Neural progenitor cell (in vitro differentiated cells): ENCODE measurements around the gene SPOCK1. TPM values are rescaled to one million over a fixed set of nuclear protein-coding genes. Genes with fewer than 3 reads are reported as not detected.
A peak's percentile ranks its signal among the peaks of the same experiment; 100 is the strongest.

Source experiments
- DNase-seq: peaks from one replicate; pipeline ENCODE4 v3.0.0-alpha.2; 2016; ENCODE audit warnings: low spot score
- H2AFZ ChIP-seq: fragments of 200-600 bp; sonication (generic); replicated peaks from 2 replicates; pipeline ENCODE4 v1.6.1; 2016; ENCODE audit warnings: antibody characterized with exemption
- H3F3A ChIP-seq: fragments of 200-600 bp; sonication (generic); 2 replicates; pipeline ENCODE4 v1.6.1; 2016; ENCODE audit warnings: antibody characterized with exemption, low read depth
- H3K27ac ChIP-seq: fragments of 200-600 bp; sonication (generic); 2 replicates; pipeline ENCODE4 v1.5.1; 2016; ENCODE audit warnings: mild to moderate bottlenecking
- H3K27me3 ChIP-seq: fragments of 200-600 bp; sonication (generic); 2 replicates; pipeline ENCODE4 v1.6.1; 2016; ENCODE audit warnings: mild to moderate bottlenecking, moderate library complexity
- H3K36me3 ChIP-seq: fragments of 200-600 bp; sonication (generic); 2 replicates; pipeline ENCODE4 v1.5.1; 2016
- H3K4me1 ChIP-seq: fragments of 200-600 bp; sonication (generic); 2 replicates; pipeline ENCODE4 v1.6.1; 2016; ENCODE audit warnings: mixed run types
- H3K4me2 ChIP-seq: fragments of 200-600 bp; sonication (generic); 2 replicates; pipeline ENCODE4 v1.6.1; 2016
- H3K4me3 ChIP-seq: fragments of 200-600 bp; sonication (generic); 2 replicates; pipeline ENCODE4 v1.5.1; 2016
- H3K79me2 ChIP-seq: fragments of 200-600 bp; sonication (generic); 2 replicates; pipeline ENCODE4 v1.6.1; 2016; ENCODE audit warnings: low read depth
- H3K9ac ChIP-seq: fragments of 200-600 bp; sonication (generic); 2 replicates; pipeline ENCODE4 v1.6.1; 2016
- H3K9me3 ChIP-seq: fragments of 200-600 bp; sonication (generic); 2 replicates; pipeline ENCODE4 v1.5.1; 2016; ENCODE audit warnings: low read depth
- H4K20me1 ChIP-seq: fragments of 200-600 bp; sonication (generic); 2 replicates; pipeline ENCODE4 v1.6.1; 2016; ENCODE audit warnings: low read depth
- H3K27ac Mint-ChIP-seq: 3 replicates; pipeline ENCODE4 v1.8.0; 2021; ENCODE audit warnings: mixed read lengths
- H3K27me3 Mint-ChIP-seq: 2 replicates; pipeline ENCODE4 v1.8.0; 2022; ENCODE audit warnings: low read depth, mild to moderate bottlenecking, inconsistent platforms, moderate library complexity, mixed read lengths; ENCODE audit not compliant: insufficient read depth
- H3K36me3 Mint-ChIP-seq: 3 replicates; pipeline ENCODE4 v1.8.0; 2021; ENCODE audit warnings: mixed read lengths
- H3K4me1 Mint-ChIP-seq: 3 replicates; pipeline ENCODE4 v1.8.0; 2021; ENCODE audit warnings: mixed read lengths
- H3K4me3 Mint-ChIP-seq: 3 replicates; pipeline ENCODE4 v1.8.0; 2021; ENCODE audit warnings: mild to moderate bottlenecking, moderate library complexity, mixed read lengths
- H3K9me3 Mint-ChIP-seq: 3 replicates; pipeline ENCODE4 v1.8.0; 2020; ENCODE audit warnings: mixed read lengths
- EZH2 ChIP-seq: fragments of 200-600 bp; sonication (generic); IDR thresholded peaks from 2 replicates; pipeline ENCODE4 v1.6.1; 2017; ENCODE audit warnings: antibody characterized with exemption, mild to moderate bottlenecking, moderate library complexity
- EZH2phosphoT487 ChIP-seq: fragments of 200-600 bp; sonication (generic); IDR thresholded peaks from 2 replicates; pipeline ENCODE4 v1.6.1; 2017; ENCODE audit warnings: antibody characterized with exemption
- total RNA-seq: library from RNA; depleted of rRNA; stranded (reverse); fragments of >200 nt; gene quantifications from 2 replicates; pipeline ENCODE4 v1.2.3, GENCODE V29; 2015; ENCODE audit warnings: low replicate concordance
- TF ChIP-seq, protein P1 (sequence below): fragments of 200-600 bp; sonication (generic); IDR thresholded peaks from 2 replicates; pipeline ENCODE4 v1.5.1; 2017; ENCODE audit warnings: antibody characterized with exemption, mild to moderate bottlenecking

Gene SPOCK1
- total RNA-seq, 1 donor from 2014 or later = 6.9 TPM

- H3K27ac Mint-ChIP-seq = peak overlapping the region; percentile 67
- Histone ChIP-seq H3F3A (peaks cover 13% of the 10 kb centered on the region), H3K79me2 (no peaks in the 10 kb centered on the region), H3K9ac (no peak overlapping the region), H3K27me3 (no peaks in the 10 kb centered on the region), H3K4me1 (peaks cover 21% of the 10 kb centered on the region), H4K20me1 (no peaks in the 10 kb centered on the region), H3K9me3 (no peaks in the 10 kb centered on the region), H2AFZ (no peak overlapping the region), H3K36me3 (no peaks in the 10 kb centered on the region), H3K4me2 (peak overlapping the region; percentile 54), H3K27ac (peak overlapping the region; percentile 67), H3K4me3 (no peak overlapping the region)
- TF ChIP-seq EZH2 = no peak
- TF ChIP-seq, protein P1, sequence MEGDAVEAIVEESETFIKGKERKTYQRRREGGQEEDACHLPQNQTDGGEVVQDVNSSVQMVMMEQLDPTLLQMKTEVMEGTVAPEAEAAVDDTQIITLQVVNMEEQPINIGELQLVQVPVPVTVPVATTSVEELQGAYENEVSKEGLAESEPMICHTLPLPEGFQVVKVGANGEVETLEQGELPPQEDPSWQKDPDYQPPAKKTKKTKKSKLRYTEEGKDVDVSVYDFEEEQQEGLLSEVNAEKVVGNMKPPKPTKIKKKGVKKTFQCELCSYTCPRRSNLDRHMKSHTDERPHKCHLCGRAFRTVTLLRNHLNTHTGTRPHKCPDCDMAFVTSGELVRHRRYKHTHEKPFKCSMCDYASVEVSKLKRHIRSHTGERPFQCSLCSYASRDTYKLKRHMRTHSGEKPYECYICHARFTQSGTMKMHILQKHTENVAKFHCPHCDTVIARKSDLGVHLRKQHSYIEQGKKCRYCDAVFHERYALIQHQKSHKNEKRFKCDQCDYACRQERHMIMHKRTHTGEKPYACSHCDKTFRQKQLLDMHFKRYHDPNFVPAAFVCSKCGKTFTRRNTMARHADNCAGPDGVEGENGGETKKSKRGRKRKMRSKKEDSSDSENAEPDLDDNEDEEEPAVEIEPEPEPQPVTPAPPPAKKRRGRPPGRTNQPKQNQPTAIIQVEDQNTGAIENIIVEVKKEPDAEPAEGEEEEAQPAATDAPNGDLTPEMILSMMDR = no peak
- peaks cover 5% of the 10 kb centered on the region for H3K27me3 Mint-ChIP-seq
- peak; percentile 51 for DNase-seq
- H3K4me3 Mint-ChIP-seq = no peak overlapping the region
- H3K36me3 Mint-ChIP-seq = no peaks in the 10 kb centered on the region
- no peaks in the 10 kb centered on the region for H3K9me3 Mint-ChIP-seq
- H3K4me1 Mint-ChIP-seq = peaks cover 44% of the 10 kb centered on the region
Observed at GRCh38 chr5:137091472-137091871, 407.7 kb downstream of the SPOCK1 start.

- Histone ChIP-seq H3F3A (peaks cover 13% of the 10 kb centered on the region), H3K9ac (no peak overlapping the region), H3K4me2 (peak overlapping the region; percentile 54), H3K9me3 (no peaks in the 10 kb centered on the region), H2AFZ (peak overlapping the region; percentile 42), H3K27me3 (no peaks in the 10 kb centered on the region), H3K4me1 (peaks cover 25% of the 10 kb centered on the region), H4K20me1 (no peaks in the 10 kb centered on the region), H3K4me3 (no peak overlapping the region), H3K27ac (peak overlapping the region; percentile 67), H3K79me2 (no peaks in the 10 kb centered on the region), H3K36me3 (no peaks in the 10 kb centered on the region)
- Mint-ChIP-seq H3K36me3 (no peaks in the 10 kb centered on the region), H3K4me3 (no peak overlapping the region), H3K27ac (peak overlapping the region; percentile 79), H3K4me1 (peaks cover 49% of the 10 kb centered on the region), H3K27me3 (peaks cover 10% of the 10 kb centered on the region), H3K9me3 (no peaks in the 10 kb centered on the region)
- no peak for TF ChIP-seq EZH2phosphoT487
- TF ChIP-seq, protein P1 = no peak
- TF ChIP-seq EZH2 = no peak
- DNase-seq = peak; percentile 15
Observed at GRCh38 chr5:137090721-137091120, 408.4 kb downstream of the SPOCK1 start.

DNA sequence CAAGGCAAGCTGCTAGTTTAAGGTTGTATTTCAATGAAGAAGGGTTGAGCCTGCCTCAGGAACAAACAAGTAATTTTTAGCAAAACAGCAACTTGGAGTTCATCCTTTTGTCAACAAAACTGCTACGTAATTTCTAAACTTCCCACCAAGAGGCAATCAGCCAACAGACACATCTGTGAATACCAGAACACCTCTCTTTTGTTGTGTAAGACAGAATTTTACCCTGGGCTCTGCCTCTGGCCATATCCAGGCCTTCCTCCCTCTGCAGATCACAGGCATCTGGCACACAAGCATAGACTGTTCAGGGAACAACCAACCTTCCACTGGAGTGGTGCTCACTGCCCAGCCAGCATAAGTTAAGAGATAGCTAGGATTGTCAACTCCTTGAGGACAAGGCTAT is 409.0 kb downstream of the SPOCK1 start:
- peaks cover 11% of the 10 kb centered on the region for H3K27me3 Mint-ChIP-seq
- H3K9me3 Mint-ChIP-seq = no peaks in the 10 kb centered on the region
- Histone ChIP-seq H2AFZ (peak overlapping the region; percentile 42), H3K9ac (no peak overlapping the region), H3K27ac (peak overlapping the region; percentile 67), H3K4me3 (no peak overlapping the region), H3F3A (peaks cover 13% of the 10 kb centered on the region), H3K79me2 (no peaks in the 10 kb centered on the region), H3K4me1 (peaks cover 25% of the 10 kb centered on the region), H4K20me1 (no peaks in the 10 kb centered on the region), H3K9me3 (no peaks in the 10 kb centered on the region), H3K27me3 (no peaks in the 10 kb centered on the region), H3K36me3 (no peaks in the 10 kb centered on the region), H3K4me2 (peak overlapping the region; percentile 54)
- peak overlapping the region; percentile 79 for H3K27ac Mint-ChIP-seq
- DNase-seq = no peak
- peaks cover 50% of the 10 kb centered on the region for H3K4me1 Mint-ChIP-seq
- H3K4me3 Mint-ChIP-seq = no peak overlapping the region
- TF ChIP-seq EZH2 = no peak
- TF ChIP-seq, protein P1 = no peak
- H3K36me3 Mint-ChIP-seq = no peaks in the 10 kb centered on the region
